Astrocyte (in vitro differentiated cells and primary cell): ENCODE data around the gene MDFIC. TPM values are rescaled to one million over a fixed set of nuclear protein-coding genes. Genes with fewer than 3 reads are reported as not detected.
A peak's percentile ranks its signal among the peaks of the same experiment; 100 is the strongest.

Source experiments
- DNase-seq: peaks from one replicate; pipeline ENCODE4 v3.0.0-alpha.2; 2010; ENCODE audit warnings: low read depth
- FAIRE-seq: peaks from 2 replicates; lab custom pipeline; 2011; peaks lifted over from hg19 to GRCh38; lab: Jason Lieb, UNC
- H2AFZ ChIP-seq: 2 replicates; pipeline ENCODE4 v1.6.0; 2012; ENCODE audit warnings: low read depth, low read length, inconsistent platforms
- H3K27ac ChIP-seq: 2 replicates; pipeline ENCODE4 v1.5.1; 2011; ENCODE audit warnings: low read depth, low read length, inconsistent platforms
- H3K27me3 ChIP-seq: 2 replicates; pipeline ENCODE4 v1.6.0; 2011; ENCODE audit warnings: low read length, inconsistent platforms; ENCODE audit not compliant: insufficient read depth
- H3K36me3 ChIP-seq: 2 replicates; pipeline ENCODE4 v1.5.1; 2011; ENCODE audit warnings: low read length, inconsistent platforms; ENCODE audit not compliant: insufficient read depth
- H3K4me1 ChIP-seq: 2 replicates; pipeline ENCODE4 v1.5.1; 2011; ENCODE audit warnings: low read length, inconsistent platforms; ENCODE audit not compliant: insufficient read depth
- H3K4me2 ChIP-seq: 2 replicates; pipeline ENCODE4 v1.6.0; 2012; ENCODE audit warnings: low read length, inconsistent platforms
- H3K4me3 ChIP-seq: 2 replicates; pipeline ENCODE4 v1.5.1; 2011; ENCODE audit warnings: low read depth, mild to moderate bottlenecking, low read length, inconsistent platforms; ENCODE audit not compliant: insufficient read depth
- H3K79me2 ChIP-seq: 2 replicates; pipeline ENCODE4 v1.6.0; 2012; ENCODE audit warnings: mild to moderate bottlenecking, low read length, inconsistent platforms; ENCODE audit not compliant: insufficient read depth
- H3K9ac ChIP-seq: 2 replicates; pipeline ENCODE4 v1.6.0; 2012; ENCODE audit warnings: mild to moderate bottlenecking, low read length, inconsistent platforms
- H3K9me3 ChIP-seq: 2 replicates; pipeline ENCODE4 v1.5.1; 2012; ENCODE audit warnings: low read depth, mild to moderate bottlenecking, low read length, inconsistent platforms; ENCODE audit not compliant: insufficient read depth
- H4K20me1 ChIP-seq: 2 replicates; pipeline ENCODE4 v1.6.0; 2012; ENCODE audit warnings: low read length, inconsistent platforms; ENCODE audit not compliant: insufficient read depth
- H3K27ac Mint-ChIP-seq: one replicate; pipeline ENCODE4 v1.8.0; 2021; ENCODE audit warnings: mild to moderate bottlenecking, mixed read lengths; ENCODE audit not compliant: unreplicated experiment
- H3K27me3 Mint-ChIP-seq: one replicate; pipeline ENCODE4 v1.8.0; 2021; ENCODE audit warnings: low read depth, mixed read lengths; ENCODE audit not compliant: unreplicated experiment
- H3K36me3 Mint-ChIP-seq: one replicate; pipeline ENCODE4 v1.8.0; 2021; ENCODE audit warnings: low read depth, mixed read lengths; ENCODE audit not compliant: unreplicated experiment
- H3K4me1 Mint-ChIP-seq: one replicate; pipeline ENCODE4 v1.8.0; 2021; ENCODE audit warnings: low read depth, mixed read lengths; ENCODE audit not compliant: unreplicated experiment
- H3K4me3 Mint-ChIP-seq: one replicate; pipeline ENCODE4 v1.8.0; 2021; ENCODE audit warnings: mild to moderate bottlenecking, moderate library complexity, mixed read lengths; ENCODE audit not compliant: unreplicated experiment
- H3K9me3 Mint-ChIP-seq: one replicate; pipeline ENCODE4 v1.8.0; 2021; ENCODE audit warnings: mild to moderate bottlenecking, mixed read lengths; ENCODE audit not compliant: unreplicated experiment
- EZH2 ChIP-seq: IDR thresholded peaks from 2 replicates; pipeline ENCODE4 v1.6.1; 2012; ENCODE audit warnings: mild to moderate bottlenecking, low read length, inconsistent platforms; ENCODE audit not compliant: insufficient read depth
- total RNA-seq: library from RNA; stranded (reverse); gene quantifications from 2 replicates; pipeline ENCODE4 v1.2.1, GENCODE V29; 2021
- TF ChIP-seq, protein P1 (sequence below): IDR thresholded peaks from 2 replicates; pipeline ENCODE4 v1.5.1; 2011; ENCODE audit warnings: low read depth, mild to moderate bottlenecking, inconsistent platforms, low read length, moderate library complexity; ENCODE audit not compliant: insufficient read depth

MDFIC gene
- total RNA-seq, 1 donor from 2014 or later, result 20.3 TPM

DNA sequence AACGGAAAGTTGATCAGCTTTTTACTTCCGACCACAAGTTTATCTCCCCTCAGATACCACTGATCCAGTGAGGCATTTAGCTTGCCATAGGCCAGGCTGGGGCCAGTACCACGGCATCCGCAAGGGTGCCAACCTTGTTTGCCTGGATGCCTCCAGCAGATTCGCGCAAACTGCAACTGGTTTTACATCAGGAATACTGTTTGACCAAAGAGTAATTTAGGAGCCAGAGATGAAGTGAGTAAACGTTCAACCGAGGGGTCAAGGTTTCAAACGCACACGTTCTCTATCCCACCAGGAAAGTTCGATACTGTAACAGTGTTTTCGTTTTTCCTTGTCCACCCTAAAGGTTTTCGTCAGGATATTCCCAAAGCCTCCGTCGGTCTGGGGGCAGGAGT lies 266 bp upstream of the MDFIC start:
- no peak for TF ChIP-seq EZH2
- TF ChIP-seq, protein P1, sequence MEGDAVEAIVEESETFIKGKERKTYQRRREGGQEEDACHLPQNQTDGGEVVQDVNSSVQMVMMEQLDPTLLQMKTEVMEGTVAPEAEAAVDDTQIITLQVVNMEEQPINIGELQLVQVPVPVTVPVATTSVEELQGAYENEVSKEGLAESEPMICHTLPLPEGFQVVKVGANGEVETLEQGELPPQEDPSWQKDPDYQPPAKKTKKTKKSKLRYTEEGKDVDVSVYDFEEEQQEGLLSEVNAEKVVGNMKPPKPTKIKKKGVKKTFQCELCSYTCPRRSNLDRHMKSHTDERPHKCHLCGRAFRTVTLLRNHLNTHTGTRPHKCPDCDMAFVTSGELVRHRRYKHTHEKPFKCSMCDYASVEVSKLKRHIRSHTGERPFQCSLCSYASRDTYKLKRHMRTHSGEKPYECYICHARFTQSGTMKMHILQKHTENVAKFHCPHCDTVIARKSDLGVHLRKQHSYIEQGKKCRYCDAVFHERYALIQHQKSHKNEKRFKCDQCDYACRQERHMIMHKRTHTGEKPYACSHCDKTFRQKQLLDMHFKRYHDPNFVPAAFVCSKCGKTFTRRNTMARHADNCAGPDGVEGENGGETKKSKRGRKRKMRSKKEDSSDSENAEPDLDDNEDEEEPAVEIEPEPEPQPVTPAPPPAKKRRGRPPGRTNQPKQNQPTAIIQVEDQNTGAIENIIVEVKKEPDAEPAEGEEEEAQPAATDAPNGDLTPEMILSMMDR, result no peak
- Histone ChIP-seq H4K20me1 (no peaks in the 10 kb centered on the region), H3K9me3 (no peaks in the 10 kb centered on the region), H3K27me3 (no peaks in the 10 kb centered on the region), H3K4me1 (peaks cover 5% of the 10 kb centered on the region), H2AFZ (peak overlapping the region; percentile 93), H3K79me2 (peaks cover 34% of the 10 kb centered on the region), H3K4me2 (peak overlapping the region; percentile 89), H3K9ac (peak overlapping the region; percentile 93), H3K27ac (no peak overlapping the region), H3K36me3 (no peaks in the 10 kb centered on the region), H3K4me3 (peak overlapping the region; percentile 80)
- Mint-ChIP-seq H3K4me1 (peaks cover 9% of the 10 kb centered on the region), H3K36me3 (no peaks in the 10 kb centered on the region), H3K4me3 (peak overlapping the region; percentile 83), H3K27me3 (no peaks in the 10 kb centered on the region), H3K27ac (peak overlapping the region; percentile 8), H3K9me3 (no peaks in the 10 kb centered on the region)
- FAIRE-seq (no peak), DNase-seq (no peak)

DNA sequence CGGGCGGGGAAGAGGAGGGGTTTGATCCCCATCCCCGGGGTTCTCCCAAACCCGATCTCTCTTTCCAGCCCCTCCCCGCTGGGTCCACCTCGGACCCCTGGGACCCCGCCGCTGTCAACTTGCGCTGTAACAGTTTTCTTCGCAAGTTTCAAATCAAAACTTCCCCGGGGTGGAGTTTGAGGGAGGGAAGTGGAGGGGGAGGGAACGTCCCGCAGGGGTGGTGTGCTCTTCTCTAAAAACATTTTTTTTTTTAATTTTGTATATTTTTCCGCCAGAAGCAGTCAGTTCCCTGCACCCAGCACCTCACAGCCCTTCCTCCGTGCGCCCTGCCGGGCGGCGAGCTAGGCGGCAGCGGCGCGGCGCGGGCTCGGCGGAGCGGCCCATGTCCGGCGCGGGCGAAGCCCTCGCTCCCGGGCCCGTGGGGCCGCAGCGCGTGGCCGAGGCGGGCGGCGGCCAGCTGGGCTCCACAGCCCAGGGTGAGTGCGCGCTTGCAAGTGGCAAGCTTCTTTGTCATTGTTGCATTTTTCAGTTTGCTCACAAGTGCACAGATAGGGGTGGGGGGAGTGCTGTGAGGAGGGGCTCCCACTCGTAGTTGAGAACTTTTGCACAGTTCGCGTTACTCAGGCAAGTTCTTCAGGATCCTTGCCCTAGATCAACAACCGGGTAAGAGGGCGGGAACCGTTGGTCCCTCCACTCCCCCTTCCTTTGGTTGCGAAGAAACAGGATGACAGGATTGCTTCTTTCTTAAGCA lies 933 bp downstream of the MDFIC start:
- no peaks in the 10 kb centered on the region for H3K27me3 ChIP-seq
- FAIRE-seq (no peak), DNase-seq (peak; percentile 69)
- H3K4me1 Mint-ChIP-seq, result peaks cover 5% of the 10 kb centered on the region
- peak overlapping the region; percentile 93 for H2AFZ ChIP-seq
- H3K4me3 ChIP-seq, result peak overlapping the region; percentile 80
- peaks cover 38% of the 10 kb centered on the region for H3K79me2 ChIP-seq
- peak overlapping the region; percentile 89 for H3K4me2 ChIP-seq
- peak overlapping the region; percentile 93 for H3K9ac ChIP-seq
- H3K27ac Mint-ChIP-seq, result peak overlapping the region; percentile 47
- no peaks in the 10 kb centered on the region for H3K36me3 Mint-ChIP-seq
- no peaks in the 10 kb centered on the region for H3K9me3 Mint-ChIP-seq
- no peaks in the 10 kb centered on the region for H3K9me3 ChIP-seq
- peak overlapping the region; percentile 78 for H3K27ac ChIP-seq
- H3K4me3 Mint-ChIP-seq, result peak overlapping the region; percentile 92
- H3K27me3 Mint-ChIP-seq, result no peaks in the 10 kb centered on the region
- TF ChIP-seq, protein P1, result no peak
- TF ChIP-seq EZH2, result no peak
- H4K20me1 ChIP-seq, result no peaks in the 10 kb centered on the region
- no peaks in the 10 kb centered on the region for H3K36me3 ChIP-seq
- H3K4me1 ChIP-seq, result peaks cover 5% of the 10 kb centered on the region

DNA sequence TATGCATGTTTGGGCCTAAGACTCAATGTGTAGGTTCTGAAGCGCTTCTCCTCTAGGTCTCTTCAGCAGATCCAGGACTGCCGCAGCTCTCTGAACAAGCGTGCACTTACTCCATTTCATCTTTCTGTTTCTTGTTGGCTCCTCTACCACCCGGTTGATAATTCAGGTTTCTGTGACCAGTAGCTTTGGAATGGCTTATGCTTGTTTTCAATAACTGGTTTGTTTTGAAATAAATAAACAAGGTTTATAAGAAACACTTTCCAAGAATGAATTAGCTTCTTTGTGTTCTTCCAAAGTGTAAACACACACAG lies 1.5 kb downstream of the MDFIC start:
- Mint-ChIP-seq H3K27ac (peak overlapping the region; percentile 37), H3K27me3 (no peaks in the 10 kb centered on the region), H3K36me3 (no peaks in the 10 kb centered on the region), H3K4me1 (peaks cover 5% of the 10 kb centered on the region), H3K9me3 (no peaks in the 10 kb centered on the region), H3K4me3 (peak overlapping the region; percentile 92)
- Histone ChIP-seq H3K4me1 (peaks cover 5% of the 10 kb centered on the region), H4K20me1 (no peaks in the 10 kb centered on the region), H3K9me3 (no peaks in the 10 kb centered on the region), H2AFZ (peak overlapping the region; percentile 93), H3K79me2 (peaks cover 42% of the 10 kb centered on the region), H3K4me2 (peak overlapping the region; percentile 89), H3K9ac (peak overlapping the region; percentile 93), H3K4me3 (peak overlapping the region; percentile 80), H3K36me3 (no peaks in the 10 kb centered on the region), H3K27me3 (no peaks in the 10 kb centered on the region), H3K27ac (peak overlapping the region; percentile 78)
- no peak for DNase-seq
- no peak for TF ChIP-seq EZH2
- TF ChIP-seq, protein P1, result no peak
- FAIRE-seq, result no peak
